HL-60 (cell line): ENCODE measurements around the gene ST6GALNAC6.

ENCODE experiments used
- DNase-seq, 2 experiments: peaks; one replicate each; pipeline ENCODE4 v3.0.0-alpha.2; 2010 to 2020; ENCODE audit warnings: low read depth in 1 of 2, low spot score in 1 of 2
- H3K27ac ChIP-seq: fragments of 250-450 bp; sonication (Bioruptor Pico); replicated peaks from 2 replicates; pipeline ENCODE4 v1.5.1; 2020; ENCODE audit warnings: mild to moderate bottlenecking, moderate library complexity
- H3K27me3 ChIP-seq: fragments of 250-450 bp; sonication (Bioruptor Pico); 2 replicates; pipeline ENCODE4 v1.5.1; 2021; ENCODE audit warnings: mild to moderate bottlenecking, moderate library complexity; ENCODE audit not compliant: insufficient read depth, poor library complexity, severe bottlenecking
- H3K4me3 ChIP-seq: replicated peaks from 2 replicates; pipeline ENCODE4 v1.5.1; 2011; ENCODE audit warnings: mild to moderate bottlenecking, control low read depth, low read length; ENCODE audit not compliant: insufficient read depth
- CTCF ChIP-seq: IDR thresholded peaks from one replicate; pipeline ENCODE4 v1.5.1; 2011; ENCODE audit warnings: low read length, control low read depth, inconsistent platforms; ENCODE audit not compliant: insufficient read depth
- GABPA ChIP-seq: IDR thresholded peaks from 2 replicates; pipeline ENCODE4 v1.6.1; 2012; ENCODE audit warnings: low read depth
- POLR2AphosphoS5 ChIP-seq: IDR thresholded peaks from 2 replicates; pipeline ENCODE4 v1.6.1; 2012; ENCODE audit warnings: low read depth
- REST ChIP-seq: IDR thresholded peaks from 2 replicates; pipeline ENCODE4 v1.6.1; 2012; ENCODE audit warnings: low read depth; ENCODE audit not compliant: insufficient replicate concordance
- SPI1 ChIP-seq: IDR thresholded peaks from 2 replicates; pipeline ENCODE4 v1.6.1; 2012; ENCODE audit warnings: low read depth, mild to moderate bottlenecking, borderline replicate concordance

ST6GALNAC6 gene

GRCh38 chr9:127907867-127908659 lies 8.7 kb upstream of the ST6GALNAC6 start:
- no peak overlapping the region for H3K4me3 ChIP-seq
- no peak for DNase-seq
- H3K27me3 ChIP-seq: no peaks in the 10 kb centered on the region
- TF ChIP-seq GABPA: no peak
- no peak for TF ChIP-seq SPI1
- no peak for TF ChIP-seq POLR2AphosphoS5
- TF ChIP-seq REST: no peak
- no peak for TF ChIP-seq CTCF
- H3K27ac ChIP-seq: no peak overlapping the region

DNA sequence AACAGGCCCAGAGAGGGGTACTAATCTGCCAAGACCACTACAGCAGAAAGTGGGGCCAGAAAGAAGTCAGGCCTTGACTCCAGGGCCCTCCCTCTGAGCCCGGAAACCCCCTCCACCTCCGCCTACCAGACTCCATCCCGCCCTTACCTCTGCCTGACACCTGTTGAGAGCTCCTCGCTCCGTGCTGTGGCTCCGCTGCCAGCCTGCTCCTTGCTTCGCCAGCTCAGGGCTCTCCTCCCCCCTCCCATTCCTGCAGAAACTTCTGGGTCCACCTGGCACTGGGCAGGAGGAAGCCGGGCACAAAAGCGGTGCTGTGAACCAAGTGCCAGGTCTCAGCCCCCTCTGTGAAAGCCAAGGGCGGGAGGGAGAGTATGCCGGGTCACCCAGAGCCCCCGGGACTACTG lies 6.4 kb upstream of the ST6GALNAC6 start:
- DNase-seq: no peak

More for the DNA sequence above, 6.4 kb upstream of the ST6GALNAC6 start:
- Histone ChIP-seq H3K27me3 (no peaks in the 10 kb centered on the region), H3K27ac (peak overlapping the region; percentile 77), H3K4me3 (no peak overlapping the region)
- TF ChIP-seq SPI1 (no peak), GABPA (no peak), POLR2AphosphoS5 (no peak), REST (no peak), CTCF (no peak)
